Ecto neural progenitor cell (in vitro differentiated cells): Measurements from ENCODE around the gene CRABP2.

Experiments used
- DNase-seq: peaks from one replicate; pipeline ENCODE4 v3.0.0-alpha.2; 2018; ENCODE audit warnings: low spot score

CRABP2 gene

GRCh38 chr1:156690675-156691036 lies 14.7 kb downstream of the CRABP2 start:
- no peak for DNase-seq

- DNase-seq: no peak
Observed at GRCh38 chr1:156689953-156690674, 15.3 kb downstream of the CRABP2 start.

DNA sequence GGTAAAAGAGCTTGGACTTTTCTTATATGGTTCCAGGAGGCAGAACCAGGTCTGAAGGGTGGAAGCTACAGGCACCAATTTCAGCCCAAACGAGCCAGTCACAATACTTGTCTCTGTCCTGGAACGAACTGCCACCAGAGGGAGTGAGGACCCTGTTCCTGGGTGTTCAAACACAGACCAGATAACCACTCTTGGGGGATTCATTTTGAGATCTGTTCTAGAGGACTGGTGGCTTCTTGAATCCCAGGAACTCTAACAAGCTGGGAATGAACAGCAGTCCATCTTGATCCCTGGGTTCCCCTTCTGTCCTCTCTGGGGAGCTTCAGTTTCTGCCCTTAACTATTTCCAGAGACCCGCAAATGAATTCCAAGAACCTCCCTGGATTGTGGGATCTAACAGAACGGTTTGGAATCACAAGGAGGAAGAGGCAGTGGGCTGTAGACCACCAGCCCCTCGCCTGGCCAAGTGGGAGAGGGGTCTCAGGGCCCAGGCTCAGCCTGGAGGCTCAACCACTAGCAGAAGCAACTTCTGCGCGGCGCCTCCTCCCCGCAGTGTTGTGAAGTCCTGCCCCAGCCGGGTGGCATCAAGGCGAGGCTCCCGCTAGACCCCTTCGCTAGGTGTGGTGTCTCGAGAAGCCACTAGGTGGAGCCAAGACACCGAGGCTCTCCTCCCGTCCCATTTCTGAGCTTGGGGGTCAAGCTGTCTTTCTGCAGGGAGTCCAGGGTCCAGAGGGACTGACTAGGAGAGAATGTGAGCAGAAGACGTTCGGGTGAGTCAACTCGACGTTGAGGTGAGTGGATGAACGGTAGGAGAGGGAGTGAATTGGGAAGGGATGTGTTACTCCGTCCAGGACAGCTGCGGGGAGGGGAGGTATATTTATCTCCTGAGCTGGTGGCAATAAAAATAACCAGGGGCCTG lies 16.1 kb downstream of the CRABP2 start:
- peak; percentile 93 for DNase-seq

- no peak for DNase-seq
Observed at GRCh38 chr1:156684227-156684782, 21.1 kb downstream of the CRABP2 start.

GRCh38 chr1:156682166-156682890 lies 23.1 kb downstream of the CRABP2 start:
- peak; percentile 50 for DNase-seq

DNA sequence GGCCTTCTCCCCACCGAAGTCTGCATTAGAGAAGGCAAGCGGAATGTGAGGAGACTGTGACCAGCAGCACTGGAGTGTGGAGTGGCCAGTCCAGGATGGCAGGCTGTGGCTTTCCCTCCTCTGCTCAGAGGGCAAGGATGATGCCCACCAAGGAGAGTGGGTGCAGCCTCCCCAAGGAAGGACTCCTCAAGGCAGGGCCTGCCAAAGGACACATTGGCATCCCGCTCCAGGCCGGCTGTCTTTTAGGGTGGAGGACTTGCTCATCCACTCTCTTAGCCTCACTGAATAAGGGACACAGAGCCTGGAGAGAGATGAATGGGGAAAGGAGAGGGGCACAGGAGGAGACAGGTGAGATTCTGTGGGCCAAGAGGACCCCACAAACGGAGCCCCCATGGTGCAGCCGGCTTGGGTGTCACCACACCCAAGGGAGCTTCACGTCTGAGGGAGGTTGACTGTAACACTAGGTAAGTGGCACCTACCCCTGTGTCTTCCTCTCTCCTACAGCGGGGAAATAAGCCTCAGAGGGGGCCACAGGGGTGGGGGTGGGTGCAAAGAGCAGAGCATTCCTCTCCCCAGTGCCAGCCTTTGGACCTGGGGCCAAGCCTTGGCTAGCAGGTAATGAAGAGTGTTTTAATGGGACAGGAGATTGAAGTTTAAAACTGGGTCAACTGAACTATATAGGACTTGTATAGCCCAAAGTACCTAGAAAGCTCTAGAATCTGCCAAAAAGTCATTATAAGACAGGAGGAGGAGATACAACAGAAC lies 24.0 kb downstream of the CRABP2 start:
- no peak for DNase-seq

GRCh38 chr1:156680056-156680455 lies 25.3 kb downstream of the CRABP2 start:
- DNase-seq: no peak

DNA sequence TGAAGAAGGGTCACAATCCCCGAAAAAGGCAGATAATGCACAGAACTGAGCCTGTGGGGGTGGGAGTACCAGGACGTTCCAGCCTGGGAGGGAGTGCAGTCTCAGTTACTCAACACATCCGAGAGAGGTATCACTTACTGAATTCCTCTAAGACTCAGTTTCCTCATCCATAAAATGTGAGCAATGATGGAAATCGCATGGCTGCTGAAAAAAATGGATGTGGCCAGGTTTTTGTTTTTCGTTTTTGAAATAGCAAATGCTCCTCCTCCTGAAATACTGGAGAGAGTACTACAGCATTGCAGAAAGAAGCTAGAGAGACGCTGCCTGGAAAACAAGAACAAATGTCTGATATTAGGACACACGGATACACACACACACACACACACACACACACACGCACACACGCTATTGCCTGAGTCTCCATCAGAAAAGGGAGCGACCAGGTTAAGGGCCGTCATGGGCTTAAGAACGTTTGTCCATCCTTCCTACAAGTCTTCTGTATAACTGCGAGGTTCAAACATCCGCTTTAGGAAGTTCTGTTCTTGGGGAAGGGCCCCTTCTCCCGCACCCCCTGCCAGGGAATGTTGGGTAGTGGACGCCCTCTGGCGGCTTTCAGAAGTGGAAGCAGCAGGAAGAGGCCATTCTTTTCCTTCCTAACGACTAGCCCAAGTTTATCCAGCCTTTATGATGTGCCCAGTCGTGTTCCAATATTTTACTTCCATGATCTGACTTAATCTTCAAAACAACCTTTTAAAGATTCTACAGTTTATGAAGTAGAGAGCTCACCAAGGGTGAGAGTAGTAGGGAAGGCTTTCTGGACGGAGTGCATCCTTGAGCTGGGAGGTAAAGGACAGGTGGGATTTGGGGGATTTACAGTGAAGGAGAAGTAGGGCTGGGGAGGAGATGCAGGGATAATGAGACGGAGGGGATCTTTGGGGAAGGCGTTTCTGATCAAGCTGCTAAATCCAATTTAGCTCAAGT lies 27.5 kb downstream of the CRABP2 start:
- peak; percentile 82 for DNase-seq

DNA sequence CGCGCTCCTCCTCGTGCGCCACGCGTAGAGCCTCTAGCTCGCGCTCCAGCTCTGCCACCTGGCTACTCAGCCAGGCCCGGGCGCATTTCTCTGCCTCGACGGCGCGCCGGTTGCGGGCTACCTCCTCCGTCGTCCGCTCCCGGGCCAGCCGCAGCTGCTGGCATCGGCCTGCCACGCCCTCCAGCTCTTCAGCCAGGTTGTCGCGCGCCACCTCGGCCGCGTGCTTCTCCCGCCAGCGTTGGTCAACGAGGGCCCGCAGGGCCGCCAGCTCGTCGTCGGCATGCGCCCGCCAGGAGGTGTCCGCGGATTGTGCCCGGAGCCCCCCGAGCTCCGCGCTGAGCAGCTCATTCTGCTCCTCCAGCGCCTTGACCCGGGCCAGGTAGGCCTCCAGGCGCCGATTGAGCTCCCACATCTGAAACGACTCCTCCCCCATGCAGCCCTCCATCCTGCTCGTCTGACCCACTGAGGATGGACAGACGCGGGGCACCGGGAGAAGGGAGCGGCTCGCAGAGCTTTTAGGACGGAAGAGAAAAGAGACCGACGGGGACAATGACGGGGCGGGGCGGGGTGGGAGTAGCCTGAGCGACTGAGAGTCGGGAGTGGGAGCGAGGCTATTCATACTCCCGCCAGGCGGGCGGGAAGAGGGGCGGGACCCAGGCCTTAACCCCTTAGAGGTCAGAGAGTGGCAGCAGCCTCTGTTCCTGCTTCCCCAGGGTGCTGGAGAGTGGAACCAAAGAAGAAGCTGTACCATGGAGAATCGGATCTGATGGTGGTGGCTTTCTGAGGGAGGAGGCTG lies 28.4 kb downstream of the CRABP2 start, which contains the start of gene NES:
NES (minus strand) TSS at position 588 of the 796 bp plus-strand sequence; CDS start at position 445, 143 bp downstream.
- peak; percentile 92 for DNase-seq

- no peak for DNase-seq
Observed at GRCh38 chr1:156676114-156676819, 29.1 kb downstream of the CRABP2 start.

DNA sequence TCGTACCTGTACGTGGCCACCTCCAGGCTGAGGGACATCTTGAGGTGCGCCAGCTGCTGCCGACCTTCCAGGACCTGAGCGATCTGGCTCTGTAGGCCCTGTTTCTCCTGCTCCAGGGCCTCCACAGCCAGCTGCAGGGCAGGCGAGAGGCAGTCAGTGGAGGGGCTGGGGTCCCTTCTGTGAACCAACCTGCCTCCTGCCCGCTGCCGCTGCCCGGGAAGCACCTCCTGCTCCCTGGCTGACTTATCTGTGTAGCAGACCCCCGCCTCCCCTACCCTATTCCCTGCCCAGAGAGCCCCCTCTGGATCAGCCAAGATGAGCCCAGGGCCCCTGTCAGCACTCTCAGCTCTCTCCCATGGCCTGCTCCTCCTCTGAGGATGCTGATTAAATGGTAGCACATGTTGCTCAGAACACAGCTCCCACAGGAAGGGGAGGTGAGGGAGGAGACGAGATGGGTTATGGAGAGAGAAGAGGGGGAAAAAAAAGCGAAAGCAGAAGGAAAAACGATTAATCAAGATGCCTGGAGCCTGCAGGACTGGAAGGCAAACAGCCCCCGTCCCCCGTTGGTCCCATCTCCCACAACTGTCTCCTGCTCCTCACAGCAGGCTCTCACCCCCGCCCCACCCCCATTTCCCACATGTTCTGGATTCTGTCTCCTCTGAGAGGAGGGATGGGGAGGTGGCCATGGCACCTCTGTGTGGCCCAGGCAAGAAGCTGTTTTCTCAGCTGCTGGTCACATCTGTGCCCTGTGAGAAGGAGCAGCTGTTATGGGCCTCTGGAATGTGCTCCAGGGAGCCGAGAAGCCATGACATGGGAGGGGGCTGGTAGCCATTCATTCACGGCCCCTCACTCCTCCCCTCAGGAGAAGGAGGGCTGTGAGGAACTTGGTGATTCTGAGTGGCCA lies 29.9 kb downstream of the CRABP2 start:
- peak; percentile 73 for DNase-seq

DNA sequence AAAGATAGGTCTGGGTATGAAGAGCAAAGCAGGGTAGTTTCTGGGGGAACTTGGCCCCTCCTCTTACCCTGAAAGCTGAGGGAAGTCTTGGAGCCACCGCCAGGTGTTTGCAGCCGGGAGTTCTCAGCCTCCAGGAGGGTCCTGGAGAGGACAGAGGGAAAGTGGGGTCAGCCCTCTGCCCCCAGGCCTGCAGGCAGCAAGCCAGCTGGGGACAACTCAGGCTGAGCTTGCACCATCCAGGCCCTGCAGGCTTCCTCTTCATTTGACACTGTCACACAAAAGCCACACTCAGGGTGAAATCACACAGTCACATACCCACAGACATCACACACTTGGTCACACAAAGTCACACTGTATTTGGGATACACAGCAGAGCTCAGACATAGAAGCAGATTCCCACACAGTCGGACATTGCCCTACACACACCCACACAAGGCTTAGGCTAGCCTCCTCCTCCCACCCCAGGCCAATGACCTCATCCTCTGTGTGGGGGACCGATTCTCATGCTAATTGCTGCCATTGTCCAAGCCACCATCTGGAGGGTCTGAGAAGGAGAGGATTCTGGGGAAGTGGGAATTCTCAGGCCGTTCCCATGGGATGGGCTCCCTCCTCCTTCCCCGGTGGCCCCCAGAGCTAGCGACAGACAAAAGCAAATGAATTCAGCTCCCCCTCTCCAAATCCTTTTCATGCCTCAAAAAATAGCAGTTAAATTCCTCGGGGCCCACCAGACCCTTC lies 31.8 kb downstream of the CRABP2 start:
- peak; percentile 95 for DNase-seq

- no peak for DNase-seq
Observed at GRCh38 chr1:156671804-156672203, 33.6 kb downstream of the CRABP2 start.

GRCh38 chr1:156670791-156671190 lies 34.6 kb downstream of the CRABP2 start:
- DNase-seq: no peak

- DNase-seq: no peak
Observed at GRCh38 chr1:156670359-156670758, 35.0 kb downstream of the CRABP2 start.

- no peak for DNase-seq
Observed at GRCh38 chr1:156669794-156670193, 35.6 kb downstream of the CRABP2 start.
